ENCODE results near the gene MGLL. TPM values are rescaled to one million over a fixed set of nuclear protein-coding genes. Genes with fewer than 3 reads are reported as not detected.

Gene MGLL
- total RNA-seq, 3 donors from 2014 or later, result 25.8 to 79.5 (median 30.2) TPM

DNA sequence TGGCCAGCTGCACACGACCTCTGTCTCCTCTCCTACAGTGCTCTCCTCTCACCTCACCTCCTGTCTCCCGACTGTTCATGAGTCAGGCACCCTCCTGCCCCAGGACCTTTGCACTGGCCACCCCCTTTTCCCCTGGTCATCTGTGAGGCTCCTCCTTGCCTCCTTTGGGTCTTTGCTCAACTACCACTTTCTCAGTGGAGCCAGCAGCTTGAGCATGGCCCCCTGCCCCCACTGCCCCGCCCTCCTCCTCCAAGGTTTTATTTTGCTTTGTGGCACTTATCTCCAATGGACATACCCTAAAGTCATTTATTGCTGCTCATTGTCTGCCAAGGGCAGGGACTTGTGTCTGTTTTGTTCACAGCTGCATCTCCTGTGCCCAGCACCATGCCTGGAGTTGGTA is 64.3 kb downstream of the MGLL start:
- H3K9me3 ChIP-seq, result no peaks in the 10 kb centered on the region
- DNase-seq (ENCODE audit: low spot score in 2 of 2), result no peak
- H3K36me3 ChIP-seq, result no peaks in the 10 kb centered on the region
- TF ChIP-seq POLR2AphosphoS5 (IDR thresholded peaks at IDR 0.05), result no peak
- TF ChIP-seq, protein P1, sequence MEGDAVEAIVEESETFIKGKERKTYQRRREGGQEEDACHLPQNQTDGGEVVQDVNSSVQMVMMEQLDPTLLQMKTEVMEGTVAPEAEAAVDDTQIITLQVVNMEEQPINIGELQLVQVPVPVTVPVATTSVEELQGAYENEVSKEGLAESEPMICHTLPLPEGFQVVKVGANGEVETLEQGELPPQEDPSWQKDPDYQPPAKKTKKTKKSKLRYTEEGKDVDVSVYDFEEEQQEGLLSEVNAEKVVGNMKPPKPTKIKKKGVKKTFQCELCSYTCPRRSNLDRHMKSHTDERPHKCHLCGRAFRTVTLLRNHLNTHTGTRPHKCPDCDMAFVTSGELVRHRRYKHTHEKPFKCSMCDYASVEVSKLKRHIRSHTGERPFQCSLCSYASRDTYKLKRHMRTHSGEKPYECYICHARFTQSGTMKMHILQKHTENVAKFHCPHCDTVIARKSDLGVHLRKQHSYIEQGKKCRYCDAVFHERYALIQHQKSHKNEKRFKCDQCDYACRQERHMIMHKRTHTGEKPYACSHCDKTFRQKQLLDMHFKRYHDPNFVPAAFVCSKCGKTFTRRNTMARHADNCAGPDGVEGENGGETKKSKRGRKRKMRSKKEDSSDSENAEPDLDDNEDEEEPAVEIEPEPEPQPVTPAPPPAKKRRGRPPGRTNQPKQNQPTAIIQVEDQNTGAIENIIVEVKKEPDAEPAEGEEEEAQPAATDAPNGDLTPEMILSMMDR (IDR thresholded peaks at IDR 0.05), result no peak
- intact Hi-C loops (cut with DNase I; ENCODE audit: low total_unique reads), result no loop called here
- H3K27ac ChIP-seq, result no peak overlapping the region
- H3K4me3 ChIP-seq, result no peak overlapping the region
- H3K4me1 ChIP-seq, result no peaks in the 10 kb centered on the region
- H3K27me3 ChIP-seq, result no peaks in the 10 kb centered on the region

- TF ChIP-seq, protein P1 (IDR thresholded peaks at IDR 0.05), result no peak
- TF ChIP-seq POLR2AphosphoS5 (IDR thresholded peaks at IDR 0.05) (no peak), POLR2A (IDR thresholded peaks at IDR 0.05) (no peak)
- DNase-seq (ENCODE audit: low spot score in 2 of 2), result no peak
- intact Hi-C loops (cut with DNase I; ENCODE audit: low total_unique reads), result no loop called here
- Histone ChIP-seq H3K36me3 (no peaks in the 10 kb centered on the region), H3K4me1 (no peaks in the 10 kb centered on the region), H3K27me3 (no peaks in the 10 kb centered on the region), H3K4me3 (no peak overlapping the region), H3K9me3 (no peaks in the 10 kb centered on the region), H3K27ac (no peak overlapping the region)
Measured at GRCh38 chr3:127755305-127755681, 67.0 kb downstream of the MGLL start.

DNA sequence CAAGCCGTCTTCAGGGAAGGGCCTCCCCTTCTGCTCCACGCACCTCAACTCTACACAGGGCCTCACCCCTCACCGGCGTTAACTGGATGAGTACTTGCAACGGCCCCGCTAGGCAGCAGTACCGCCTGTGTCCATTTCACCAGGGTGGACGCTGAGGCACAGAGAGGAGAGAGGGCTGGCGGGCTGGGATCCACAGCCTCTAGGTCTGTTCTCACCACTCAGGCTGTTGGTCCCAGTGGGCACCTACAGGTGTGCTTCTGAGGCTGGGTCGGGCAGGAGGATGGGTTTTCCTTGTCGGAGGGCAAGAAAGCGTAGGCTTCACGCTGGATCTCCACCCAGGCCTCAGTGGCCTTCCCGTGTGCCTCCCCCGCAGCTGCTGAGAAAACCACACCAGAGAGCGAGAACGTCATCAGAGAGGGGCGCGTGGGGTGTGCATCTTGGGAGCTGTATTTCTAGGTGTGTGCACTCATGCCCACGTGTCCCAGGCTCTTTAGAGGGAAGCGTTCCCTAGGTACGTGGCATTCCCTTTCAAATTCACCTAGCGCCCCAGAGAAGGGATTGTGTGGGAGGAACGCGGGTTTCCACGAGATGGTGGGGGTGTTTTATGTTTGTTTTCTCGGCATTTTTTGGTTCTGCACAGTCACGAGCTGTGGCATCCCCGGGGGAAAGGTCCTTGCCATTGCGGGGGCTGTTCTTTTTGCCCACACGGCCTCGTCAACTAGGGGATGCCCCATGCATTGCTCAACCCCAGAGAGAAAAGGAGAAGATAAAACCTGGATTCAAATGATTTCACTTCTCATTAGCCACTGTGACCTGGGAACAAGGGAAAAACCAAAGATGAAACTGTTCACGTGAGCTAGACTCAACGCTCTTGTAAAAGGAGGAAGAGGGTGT is 67.7 kb downstream of the MGLL start:
- Histone ChIP-seq H3K9me3 (no peaks in the 10 kb centered on the region), H3K4me3 (no peak overlapping the region), H3K27ac (no peak overlapping the region), H3K4me1 (no peaks in the 10 kb centered on the region), H3K27me3 (no peaks in the 10 kb centered on the region), H3K36me3 (no peaks in the 10 kb centered on the region)
- TF ChIP-seq, protein P1 (IDR thresholded peaks at IDR 0.05), result no peak
- TF ChIP-seq POLR2A (IDR thresholded peaks at IDR 0.05) (no peak), POLR2AphosphoS5 (IDR thresholded peaks at IDR 0.05) (no peak)
- intact Hi-C loops (cut with DNase I; ENCODE audit: low total_unique reads), result no loop called here
- DNase-seq (ENCODE audit: low spot score in 2 of 2), result no peak

- no peak for DNase-seq (ENCODE audit: low spot score in 2 of 2)
- Histone ChIP-seq H3K27me3 (no peaks in the 10 kb centered on the region), H3K4me3 (no peak overlapping the region), H3K9me3 (no peaks in the 10 kb centered on the region), H3K4me1 (no peaks in the 10 kb centered on the region), H3K36me3 (no peaks in the 10 kb centered on the region), H3K27ac (peak overlapping the region in 1 of 2 donors; percentile 19)
- intact Hi-C loops (cut with DNase I; ENCODE audit: low total_unique reads), result no loop called here
- TF ChIP-seq POLR2A (IDR thresholded peaks at IDR 0.05) (no peak), POLR2AphosphoS5 (IDR thresholded peaks at IDR 0.05) (no peak)
- TF ChIP-seq, protein P1 (IDR thresholded peaks at IDR 0.05), result no peak
Measured at GRCh38 chr3:127753898-127754410, 68.4 kb downstream of the MGLL start.

DNA sequence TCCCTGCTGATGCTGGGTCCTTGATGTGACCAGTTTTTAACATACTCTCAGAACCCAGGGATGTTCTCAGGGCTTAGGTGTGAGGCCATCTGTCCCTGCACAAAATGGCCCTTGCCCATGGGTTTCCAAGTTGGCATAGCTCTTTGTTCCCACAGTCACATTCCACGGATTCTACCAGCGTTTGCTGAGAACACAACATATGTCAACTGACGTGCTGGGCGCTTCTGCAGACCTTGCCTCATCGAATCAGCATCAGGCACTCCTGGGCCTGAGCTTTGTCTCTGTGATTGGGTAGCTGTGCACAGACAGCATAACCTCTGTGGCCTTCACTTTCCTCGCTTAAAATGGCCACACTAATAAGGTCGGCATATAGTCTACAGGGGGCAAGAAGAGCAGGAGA is 69.0 kb downstream of the MGLL start:
- DNase-seq (ENCODE audit: low spot score in 2 of 2), result no peak
- no peaks in the 10 kb centered on the region for H3K9me3 ChIP-seq
- TF ChIP-seq POLR2A (IDR thresholded peaks at IDR 0.05) (no peak), POLR2AphosphoS5 (IDR thresholded peaks at IDR 0.05) (no peak)
- TF ChIP-seq, protein P1 (IDR thresholded peaks at IDR 0.05), result no peak
- H3K27ac ChIP-seq, result peak overlapping the region in 1 of 2 donors; percentile 19
- no peaks in the 10 kb centered on the region for H3K4me1 ChIP-seq
- H3K27me3 ChIP-seq, result no peaks in the 10 kb centered on the region
- H3K4me3 ChIP-seq, result no peak overlapping the region
- intact Hi-C loops (cut with DNase I; ENCODE audit: low total_unique reads), result no loop called here
- H3K36me3 ChIP-seq, result no peaks in the 10 kb centered on the region

All from breast epithelium (tissue), 4 donors.